ENCODE results near the gene TMEM87A. TPM values are rescaled to one million over a fixed set of nuclear protein-coding genes. Genes with fewer than 3 reads are reported as not detected.

TMEM87A gene
- total RNA-seq, 1 experiment from 2014 or later, result 31.2 TPM

GRCh38 chr15:42198516-42198915 lies 74.7 kb downstream of the TMEM87A start:
- TF ChIP-seq CTCF (IDR thresholded peaks at IDR 0.05; ENCODE audit: unreplicated experiment), result no peak
- H3K27ac Mint-ChIP-seq (ENCODE audit: unreplicated experiment), result no peak overlapping the region
- intact Hi-C loops (cut with micrococcal nuclease; ENCODE audit: unreplicated experiment), result no loop called here
- H3K27me3 Mint-ChIP-seq (ENCODE audit: unreplicated experiment), result no peaks in the 10 kb centered on the region
- no peak overlapping the region for H3K4me3 Mint-ChIP-seq (ENCODE audit: low read depth, unreplicated experiment)
- no peaks in the 10 kb centered on the region for H3K36me3 Mint-ChIP-seq (ENCODE audit: insufficient read depth, unreplicated experiment)
- no peaks in the 10 kb centered on the region for H3K4me1 Mint-ChIP-seq (ENCODE audit: low read depth, unreplicated experiment)
- no peak for DNase-seq
- BruUV-seq (replicated peaks), result no TSS peak
- no peaks in the 10 kb centered on the region for H3K9me3 Mint-ChIP-seq (ENCODE audit: low read depth, unreplicated experiment)
- CTCF ChIA-PET, result no interaction called here

GRCh38 chr15:42194513-42194912 lies 78.7 kb downstream of the TMEM87A start:
- H3K36me3 Mint-ChIP-seq (ENCODE audit: insufficient read depth, unreplicated experiment), result peaks cover 7% of the 10 kb centered on the region
- H3K27me3 Mint-ChIP-seq (ENCODE audit: unreplicated experiment), result no peaks in the 10 kb centered on the region
- no peak overlapping the region for H3K27ac Mint-ChIP-seq (ENCODE audit: unreplicated experiment)
- H3K4me3 Mint-ChIP-seq (ENCODE audit: low read depth, unreplicated experiment), result no peak overlapping the region
- no TSS peak for BruUV-seq (replicated peaks)
- H3K4me1 Mint-ChIP-seq (ENCODE audit: low read depth, unreplicated experiment), result no peaks in the 10 kb centered on the region
- CTCF ChIA-PET, result no interaction called here
- intact Hi-C loops (cut with micrococcal nuclease; ENCODE audit: unreplicated experiment), result no loop called here
- no peaks in the 10 kb centered on the region for H3K9me3 Mint-ChIP-seq (ENCODE audit: low read depth, unreplicated experiment)
- DNase-seq, result no peak
- no peak for TF ChIP-seq CTCF (IDR thresholded peaks at IDR 0.05; ENCODE audit: unreplicated experiment)

- no peak for TF ChIP-seq CTCF (IDR thresholded peaks at IDR 0.05; ENCODE audit: unreplicated experiment)
- CTCF ChIA-PET, result interaction anchor here (0.6 kb wide), 1 partner anchor 21 kb away, joined by 4 read pairs; no protein-coding TSS in a partner anchor
- Mint-ChIP-seq H3K27me3 (ENCODE audit: unreplicated experiment) (no peaks in the 10 kb centered on the region), H3K36me3 (ENCODE audit: insufficient read depth, unreplicated experiment) (peaks cover 7% of the 10 kb centered on the region), H3K4me1 (ENCODE audit: low read depth, unreplicated experiment) (no peaks in the 10 kb centered on the region), H3K27ac (ENCODE audit: unreplicated experiment) (no peak overlapping the region), H3K9me3 (ENCODE audit: low read depth, unreplicated experiment) (no peaks in the 10 kb centered on the region), H3K4me3 (ENCODE audit: low read depth, unreplicated experiment) (no peak overlapping the region)
- BruUV-seq (replicated peaks), result no TSS peak
- DNase-seq, result no peak
- intact Hi-C loops (cut with micrococcal nuclease; ENCODE audit: unreplicated experiment), result no loop called here
Measured at GRCh38 chr15:42193383-42193782, 79.8 kb downstream of the TMEM87A start.

DNA sequence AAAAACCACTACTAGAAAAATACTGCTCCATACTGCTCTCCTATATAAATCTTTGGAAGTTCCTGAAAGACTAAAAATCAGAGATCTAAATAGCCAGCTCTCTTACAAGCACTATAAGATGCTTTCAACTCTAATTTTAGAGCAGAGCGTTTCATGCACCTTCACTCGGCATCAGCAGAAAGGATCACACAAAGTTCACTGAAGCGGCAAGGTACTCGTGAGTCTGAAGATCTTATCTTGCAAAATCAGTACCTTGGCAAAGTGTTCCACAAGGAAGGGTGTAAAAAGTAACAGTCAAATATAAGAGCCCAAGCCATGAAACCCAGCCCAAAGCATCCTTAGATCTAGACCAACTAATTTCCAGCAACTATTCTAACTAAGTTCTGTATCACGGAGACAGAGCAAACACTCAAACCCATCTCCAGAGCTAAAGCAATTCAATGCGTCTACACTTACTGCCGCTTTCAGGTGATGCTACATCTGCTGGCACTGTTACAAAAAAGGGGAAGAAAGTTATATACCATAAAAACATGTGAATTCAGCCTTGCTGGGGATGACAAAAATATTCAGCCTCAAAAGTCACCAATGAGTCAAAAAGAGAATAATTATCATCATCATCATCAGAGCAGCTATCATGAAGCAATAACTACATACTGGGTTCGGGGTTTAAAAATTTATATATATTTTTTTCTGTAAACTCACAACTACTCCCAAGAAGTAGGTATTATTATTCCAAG lies 81.5 kb downstream of the TMEM87A start:
- intact Hi-C loops (cut with micrococcal nuclease; ENCODE audit: unreplicated experiment), result no loop called here
- BruUV-seq (replicated peaks), result no TSS peak
- TF ChIP-seq CTCF (IDR thresholded peaks at IDR 0.05; ENCODE audit: unreplicated experiment), result no peak
- no peak overlapping the region for H3K27ac Mint-ChIP-seq (ENCODE audit: unreplicated experiment)
- no peaks in the 10 kb centered on the region for H3K9me3 Mint-ChIP-seq (ENCODE audit: low read depth, unreplicated experiment)
- H3K4me3 Mint-ChIP-seq (ENCODE audit: low read depth, unreplicated experiment), result no peak overlapping the region
- no peaks in the 10 kb centered on the region for H3K4me1 Mint-ChIP-seq (ENCODE audit: low read depth, unreplicated experiment)
- DNase-seq, result no peak
- H3K36me3 Mint-ChIP-seq (ENCODE audit: insufficient read depth, unreplicated experiment), result peaks cover 7% of the 10 kb centered on the region
- CTCF ChIA-PET, result no interaction called here
- no peaks in the 10 kb centered on the region for H3K27me3 Mint-ChIP-seq (ENCODE audit: unreplicated experiment)

All from Calu3 (cell line).